ENCODE measurements around the gene EML4.
A peak's percentile ranks its signal among the peaks of the same experiment; 100 is the strongest.

The EML4 gene

GRCh38 chr2:42207826-42208225 is 38.7 kb downstream of the EML4 start:
- Mint-ChIP-seq H3K27me3 (ENCODE audit: low read depth) (no peaks in the 10 kb centered on the region), H3K9me3 (no peaks in the 10 kb centered on the region), H3K27ac (no peak overlapping the region), H3K4me1 (ENCODE audit: low read depth) (peaks cover 18% of the 10 kb centered on the region), H3K4me3 (no peak overlapping the region), H3K36me3 (ENCODE audit: low read depth) (peaks cover 8% of the 10 kb centered on the region)

- no peak overlapping the region for H3K27ac Mint-ChIP-seq
- peaks cover 8% of the 10 kb centered on the region for H3K36me3 Mint-ChIP-seq (ENCODE audit: low read depth)
- no peak overlapping the region for H3K4me3 Mint-ChIP-seq
- peaks cover 16% of the 10 kb centered on the region for H3K4me1 Mint-ChIP-seq (ENCODE audit: low read depth)
- no peaks in the 10 kb centered on the region for H3K27me3 Mint-ChIP-seq (ENCODE audit: low read depth)
- H3K9me3 Mint-ChIP-seq = no peaks in the 10 kb centered on the region
Measured at GRCh38 chr2:42210203-42210602, 41.0 kb downstream of the EML4 start.

DNA sequence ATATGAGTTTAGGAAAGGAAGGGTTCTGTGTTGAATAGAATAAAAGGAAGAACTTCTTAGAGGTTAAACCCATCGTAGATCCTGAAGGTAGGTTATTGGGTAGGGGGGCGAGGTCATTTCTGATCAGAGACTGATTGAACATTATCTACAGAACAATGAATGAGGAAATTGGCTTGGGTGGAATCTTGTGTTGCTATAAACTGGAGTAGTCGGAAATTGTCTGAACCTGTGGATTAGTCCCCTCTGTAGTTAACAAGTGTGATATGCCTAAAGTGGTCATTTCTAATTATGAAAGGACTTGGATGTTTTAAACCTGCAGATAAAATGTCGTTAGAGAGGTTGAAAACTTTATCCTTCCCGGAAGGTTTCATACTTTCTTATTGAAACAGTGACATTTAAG is 42.1 kb downstream of the EML4 start:
- Mint-ChIP-seq H3K27ac (no peak overlapping the region), H3K36me3 (ENCODE audit: low read depth) (peaks cover 8% of the 10 kb centered on the region), H3K4me3 (no peak overlapping the region)

GRCh38 chr2:42214669-42215068 is 45.5 kb downstream of the EML4 start:
- H3K4me3 Mint-ChIP-seq = no peak overlapping the region
- peaks cover 15% of the 10 kb centered on the region for H3K36me3 Mint-ChIP-seq (ENCODE audit: low read depth)
- peaks cover 24% of the 10 kb centered on the region for H3K4me1 Mint-ChIP-seq (ENCODE audit: low read depth)
- H3K27ac Mint-ChIP-seq = no peak overlapping the region
- no peaks in the 10 kb centered on the region for H3K9me3 Mint-ChIP-seq
- H3K27me3 Mint-ChIP-seq (ENCODE audit: low read depth) = no peaks in the 10 kb centered on the region

More for the DNA sequence above, 42.1 kb downstream of the EML4 start:
- Mint-ChIP-seq H3K9me3 (no peaks in the 10 kb centered on the region), H3K4me1 (ENCODE audit: low read depth) (peaks cover 14% of the 10 kb centered on the region), H3K27me3 (ENCODE audit: low read depth) (no peaks in the 10 kb centered on the region)

DNA sequence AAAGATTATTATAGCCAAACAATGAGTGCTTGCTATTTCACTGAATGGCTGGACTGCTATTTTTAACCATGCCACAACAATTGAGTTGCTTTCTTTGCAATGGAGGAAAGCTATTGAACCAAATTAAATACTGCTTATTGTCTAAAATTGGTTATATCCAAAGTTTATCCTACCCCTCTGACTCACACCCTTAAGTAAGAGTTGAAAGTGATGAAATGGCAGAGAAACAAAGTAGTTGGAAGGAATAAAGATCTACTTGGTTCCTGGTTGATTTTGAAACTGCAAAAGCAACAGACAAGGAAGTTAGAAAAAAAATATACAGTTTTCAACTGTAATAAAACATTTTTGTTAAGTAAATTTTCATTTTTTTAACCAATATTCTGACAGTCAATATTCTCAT is 47.5 kb downstream of the EML4 start:
- peaks cover 12% of the 10 kb centered on the region for H3K36me3 Mint-ChIP-seq (ENCODE audit: low read depth)
- no peaks in the 10 kb centered on the region for H3K9me3 Mint-ChIP-seq
- H3K4me1 Mint-ChIP-seq (ENCODE audit: low read depth) = peaks cover 26% of the 10 kb centered on the region
- no peak overlapping the region for H3K4me3 Mint-ChIP-seq
- no peaks in the 10 kb centered on the region for H3K27me3 Mint-ChIP-seq (ENCODE audit: low read depth)
- no peak overlapping the region for H3K27ac Mint-ChIP-seq

- Mint-ChIP-seq H3K27ac (no peak overlapping the region), H3K4me3 (no peak overlapping the region), H3K4me1 (ENCODE audit: low read depth) (peaks cover 28% of the 10 kb centered on the region), H3K9me3 (no peaks in the 10 kb centered on the region), H3K27me3 (ENCODE audit: low read depth) (no peaks in the 10 kb centered on the region), H3K36me3 (ENCODE audit: low read depth) (peaks cover 12% of the 10 kb centered on the region)
Measured at GRCh38 chr2:42217307-42217706, 48.2 kb downstream of the EML4 start.

- Mint-ChIP-seq H3K27me3 (ENCODE audit: low read depth) (no peaks in the 10 kb centered on the region), H3K4me1 (ENCODE audit: low read depth) (peaks cover 25% of the 10 kb centered on the region), H3K27ac (no peak overlapping the region), H3K9me3 (no peaks in the 10 kb centered on the region), H3K4me3 (no peak overlapping the region), H3K36me3 (ENCODE audit: low read depth) (peaks cover 12% of the 10 kb centered on the region)
Measured at GRCh38 chr2:42217914-42218313, 48.8 kb downstream of the EML4 start.

GRCh38 chr2:42218712-42219111 is 49.6 kb downstream of the EML4 start:
- Mint-ChIP-seq H3K27me3 (ENCODE audit: low read depth) (no peaks in the 10 kb centered on the region), H3K27ac (no peak overlapping the region), H3K4me1 (ENCODE audit: low read depth) (peaks cover 31% of the 10 kb centered on the region), H3K9me3 (no peaks in the 10 kb centered on the region), H3K4me3 (no peak overlapping the region), H3K36me3 (ENCODE audit: low read depth) (peaks cover 17% of the 10 kb centered on the region)

- no peak overlapping the region for H3K4me3 Mint-ChIP-seq
- peaks cover 17% of the 10 kb centered on the region for H3K36me3 Mint-ChIP-seq (ENCODE audit: low read depth)
- no peaks in the 10 kb centered on the region for H3K27me3 Mint-ChIP-seq (ENCODE audit: low read depth)
- peaks cover 33% of the 10 kb centered on the region for H3K4me1 Mint-ChIP-seq (ENCODE audit: low read depth)
- no peaks in the 10 kb centered on the region for H3K9me3 Mint-ChIP-seq
- H3K27ac Mint-ChIP-seq = no peak overlapping the region
Measured at GRCh38 chr2:42219160-42219559, 50.0 kb downstream of the EML4 start.

DNA sequence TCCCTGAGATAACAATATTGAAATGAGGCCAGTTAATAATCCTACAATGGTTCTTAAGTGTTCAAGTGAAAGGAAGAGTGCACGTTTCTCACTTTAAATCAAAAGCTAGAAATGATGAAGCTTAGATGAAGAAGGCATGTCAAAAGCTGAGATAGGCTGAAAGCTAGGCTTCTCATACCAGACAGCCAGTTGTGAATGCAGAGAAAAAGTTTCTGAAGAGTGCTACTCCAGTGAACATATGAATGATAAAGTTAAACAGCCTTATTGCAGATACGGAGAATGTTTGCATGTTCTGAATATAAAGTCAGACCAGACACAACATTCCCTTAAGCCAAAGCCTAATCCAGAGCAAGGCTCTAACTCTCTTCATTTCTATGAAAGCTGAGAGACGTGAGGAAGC is 51.4 kb downstream of the EML4 start:
- peaks cover 36% of the 10 kb centered on the region for H3K4me1 Mint-ChIP-seq (ENCODE audit: low read depth)
- peak overlapping the region; percentile 17 for H3K27ac Mint-ChIP-seq
- H3K9me3 Mint-ChIP-seq = no peaks in the 10 kb centered on the region
- no peak overlapping the region for H3K4me3 Mint-ChIP-seq
- no peaks in the 10 kb centered on the region for H3K27me3 Mint-ChIP-seq (ENCODE audit: low read depth)
- peaks cover 19% of the 10 kb centered on the region for H3K36me3 Mint-ChIP-seq (ENCODE audit: low read depth)

GRCh38 chr2:42223067-42223854 is 54.1 kb downstream of the EML4 start:
- Mint-ChIP-seq H3K27me3 (ENCODE audit: low read depth) (no peaks in the 10 kb centered on the region), H3K27ac (no peak overlapping the region), H3K9me3 (no peaks in the 10 kb centered on the region), H3K4me3 (no peak overlapping the region), H3K4me1 (ENCODE audit: low read depth) (peaks cover 31% of the 10 kb centered on the region), H3K36me3 (ENCODE audit: low read depth) (peaks cover 18% of the 10 kb centered on the region)

- H3K4me3 Mint-ChIP-seq = no peak overlapping the region
- no peaks in the 10 kb centered on the region for H3K9me3 Mint-ChIP-seq
- H3K4me1 Mint-ChIP-seq (ENCODE audit: low read depth) = peaks cover 30% of the 10 kb centered on the region
Measured at GRCh38 chr2:42223855-42224268, 54.7 kb downstream of the EML4 start.

GRCh38 chr2:42224422-42225067 is 55.4 kb downstream of the EML4 start:
- Mint-ChIP-seq H3K4me1 (ENCODE audit: low read depth) (peaks cover 32% of the 10 kb centered on the region), H3K27me3 (ENCODE audit: low read depth) (no peaks in the 10 kb centered on the region), H3K4me3 (no peak overlapping the region), H3K9me3 (no peaks in the 10 kb centered on the region), H3K36me3 (ENCODE audit: low read depth) (peaks cover 16% of the 10 kb centered on the region), H3K27ac (no peak overlapping the region)

More at GRCh38 chr2:42223855-42224268, 54.7 kb downstream of the EML4 start:
- peaks cover 17% of the 10 kb centered on the region for H3K36me3 Mint-ChIP-seq (ENCODE audit: low read depth)
- no peaks in the 10 kb centered on the region for H3K27me3 Mint-ChIP-seq (ENCODE audit: low read depth)
- H3K27ac Mint-ChIP-seq = no peak overlapping the region

- H3K4me1 Mint-ChIP-seq (ENCODE audit: low read depth) = peaks cover 31% of the 10 kb centered on the region
- no peaks in the 10 kb centered on the region for H3K9me3 Mint-ChIP-seq
- H3K27me3 Mint-ChIP-seq (ENCODE audit: low read depth) = no peaks in the 10 kb centered on the region
- H3K36me3 Mint-ChIP-seq (ENCODE audit: low read depth) = peaks cover 14% of the 10 kb centered on the region
- H3K4me3 Mint-ChIP-seq = no peak overlapping the region
- no peak overlapping the region for H3K27ac Mint-ChIP-seq
Measured at GRCh38 chr2:42225573-42225972, 56.4 kb downstream of the EML4 start.

DNA sequence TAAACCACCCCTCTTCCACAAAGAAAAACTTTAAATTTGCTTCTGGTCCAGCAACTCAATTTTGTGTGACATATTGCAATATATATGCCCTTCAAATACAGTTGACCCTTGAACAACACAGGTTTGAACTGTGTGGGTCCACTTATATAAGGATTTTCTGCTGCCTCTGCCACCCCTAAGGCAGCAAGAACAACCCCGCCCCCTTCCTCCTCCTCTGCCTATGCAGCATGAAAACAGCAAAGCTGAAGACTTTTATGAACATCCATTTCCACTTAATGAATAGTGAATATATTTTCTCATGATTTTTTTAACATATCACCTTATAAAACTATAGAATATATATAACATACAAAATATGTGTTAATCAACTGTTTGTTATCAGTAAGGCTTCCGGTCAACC is 58.3 kb downstream of the EML4 start:
- no peak overlapping the region for H3K4me3 Mint-ChIP-seq
- peaks cover 34% of the 10 kb centered on the region for H3K4me1 Mint-ChIP-seq (ENCODE audit: low read depth)
- no peaks in the 10 kb centered on the region for H3K27me3 Mint-ChIP-seq (ENCODE audit: low read depth)
- H3K27ac Mint-ChIP-seq = no peak overlapping the region
- H3K9me3 Mint-ChIP-seq = no peaks in the 10 kb centered on the region
- peaks cover 16% of the 10 kb centered on the region for H3K36me3 Mint-ChIP-seq (ENCODE audit: low read depth)
